Peyer's patch (tissue), 4 donors: ENCODE results near the gene GMIP. TPM values are rescaled to one million over a fixed set of nuclear protein-coding genes. Genes with fewer than 3 reads are reported as not detected.

Source experiments
- DNase-seq, 3 donors: peaks; one replicate each; pipeline ENCODE4 v3.0.0-alpha.2; 2017 to 2019
- H3K27ac ChIP-seq, 4 donors: fragments of 200-600 bp; sonication (generic); one replicate each; pipeline ENCODE4 v1.5.1; 2016 to 2019
- H3K27me3 ChIP-seq, 2 donors: fragments of 200-600 bp; sonication (generic); one replicate each; pipeline ENCODE4 v1.5.1; 2019
- H3K36me3 ChIP-seq, 3 donors: fragments of 200-600 bp; sonication (generic); one replicate each; pipeline ENCODE4 v1.5.1; 2016 to 2019
- H3K4me1 ChIP-seq, 4 donors: fragments of 200-600 bp; sonication (generic); one replicate each; pipeline ENCODE4 v1.5.1; 2016 to 2019
- H3K4me3 ChIP-seq, 4 donors: fragments of 200-600 bp; sonication (generic); 1 replicate in 3 of 4; 2 replicates in 1 of 4; pipeline ENCODE4 v1.5.1; 2016 to 2019; ENCODE audit warnings: mild to moderate bottlenecking in 1 of 4
- H3K9me3 ChIP-seq, 4 donors: fragments of 200-600 bp; sonication (generic); one replicate each; pipeline ENCODE4 v1.5.1; 2016 to 2019; ENCODE audit warnings: mild to moderate bottlenecking in 1 of 4
- CTCF ChIP-seq, 6 experiments: fragments of 450-650 bp in 4 of 6; fragments of 200-600 bp in 2 of 6; sonication (generic) in 1 of 6; IDR thresholded peaks; one replicate each; pipeline ENCODE4 v1.5.1; 2017 to 2019; ENCODE audit warnings: antibody characterized with exemption in 6 of 6, mild to moderate bottlenecking in 3 of 6, moderate library complexity in 1 of 6
- POLR2A ChIP-seq, 2 donors: fragments of 450-650 bp; IDR thresholded peaks; one replicate each; pipeline ENCODE4 v1.5.1; 2017; ENCODE audit warnings: antibody characterized with exemption in 2 of 2, mild to moderate bottlenecking in 2 of 2, moderate library complexity in 2 of 2
- total RNA-seq, 4 donors: library from RNA; depleted of rRNA; stranded (reverse); fragments of >200 nt; gene quantifications; one replicate each; pipeline ENCODE4 v1.1.0, GENCODE V29; 2016

Gene GMIP
- total RNA-seq, 4 donors from 2014 or later, result 28.0 to 66.8 (median 42.8) TPM

GRCh38 chr19:19631346-19631745 is 12.1 kb downstream of the GMIP start:
- no peaks in the 10 kb centered on the region for H3K9me3 ChIP-seq
- no peak for DNase-seq
- TF ChIP-seq CTCF (IDR thresholded peaks at IDR 0.05) (no peak), POLR2A (IDR thresholded peaks at IDR 0.05) (no peak)
- H3K4me1 ChIP-seq, result peaks cover 0 to 11% (median 3%) of the 10 kb centered on the region in 4 donors
- peaks cover 0 to 32% (median 0%) of the 10 kb centered on the region in 3 donors for H3K36me3 ChIP-seq
- H3K27me3 ChIP-seq, result no peaks in the 10 kb centered on the region
- no peak overlapping the region for H3K4me3 ChIP-seq
- H3K27ac ChIP-seq, result no peak overlapping the region

GRCh38 chr19:19630426-19630825 is 13.0 kb downstream of the GMIP start:
- DNase-seq, result no peak
- Histone ChIP-seq H3K27me3 (no peaks in the 10 kb centered on the region), H3K36me3 (peaks cover 0 to 24% (median 0%) of the 10 kb centered on the region in 3 donors), H3K4me3 (no peak overlapping the region), H3K9me3 (no peaks in the 10 kb centered on the region), H3K4me1 (peaks cover 0 to 11% (median 3%) of the 10 kb centered on the region in 4 donors), H3K27ac (no peak overlapping the region)
- no peak for TF ChIP-seq POLR2A (IDR thresholded peaks at IDR 0.05)
- TF ChIP-seq CTCF (IDR thresholded peaks at IDR 0.05), result no peak

GRCh38 chr19:19630062-19630414 is 13.4 kb downstream of the GMIP start:
- TF ChIP-seq POLR2A (IDR thresholded peaks at IDR 0.05) (no peak), CTCF (IDR thresholded peaks at IDR 0.05) (no peak)
- H3K27me3 ChIP-seq, result no peaks in the 10 kb centered on the region
- H3K4me1 ChIP-seq, result peaks cover 0 to 11% (median 3%) of the 10 kb centered on the region in 4 donors
- no peak overlapping the region for H3K4me3 ChIP-seq
- H3K9me3 ChIP-seq, result no peaks in the 10 kb centered on the region
- no peak for DNase-seq
- H3K36me3 ChIP-seq, result peaks cover 0 to 20% (median 0%) of the 10 kb centered on the region in 3 donors
- H3K27ac ChIP-seq, result no peak overlapping the region

GRCh38 chr19:19628501-19629134 is 14.8 kb downstream of the GMIP start:
- Histone ChIP-seq H3K27me3 (no peaks in the 10 kb centered on the region), H3K27ac (peak overlapping the region; percentile 81 to 93 (median 86)), H3K4me3 (peak overlapping the region; percentile 58 to 88 (median 78)), H3K9me3 (no peaks in the 10 kb centered on the region), H3K36me3 (peaks cover 0 to 6% (median 0%) of the 10 kb centered on the region in 3 donors), H3K4me1 (peaks cover 0 to 11% (median 3%) of the 10 kb centered on the region in 4 donors)
- peak; percentile 40 to 78 (median 72) for DNase-seq
- TF ChIP-seq CTCF (IDR thresholded peaks at IDR 0.05), result no peak
- peak; percentile 29 to 30 for TF ChIP-seq POLR2A (IDR thresholded peaks at IDR 0.05)

- H3K27me3 ChIP-seq, result no peaks in the 10 kb centered on the region
- TF ChIP-seq CTCF (IDR thresholded peaks at IDR 0.05) (peak in 2 of 6 experiments; percentile 28 to 36), POLR2A (IDR thresholded peaks at IDR 0.05) (peak; percentile 40 to 44)
- H3K4me3 ChIP-seq, result peak within 1 kb of the TSS; percentile 58 to 88 (median 78)
- H3K36me3 ChIP-seq, result no peaks in the 10 kb centered on the region
- peak; percentile 83 to 90 (median 84) for DNase-seq
- H3K27ac ChIP-seq, result peak within 1 kb of the TSS; percentile 81 to 93 (median 86)
- no peaks in the 10 kb centered on the region for H3K9me3 ChIP-seq
- H3K4me1 ChIP-seq, result peaks cover 0 to 11% (median 3%) of the 10 kb centered on the region in 4 donors
Measured at GRCh38 chr19:19627621-19628500, 15.6 kb downstream of the GMIP start, which contains the start of gene LPAR2. Gene LPAR2 (minus strand): TSS chr19:19628220. CDS start chr19:19627275, 945 bp downstream.
